GM11168 (cell line): Measurements from ENCODE around the gene TMEM259.

Experiments used
- in situ Hi-C: fragments of 300-500 bp; cut with MboI; formaldehyde crosslinking; loops from one replicate; pipeline ENCODE4 v1.12.0; 2022; ENCODE audit warnings: low sequenced_read_pairs; ENCODE audit not compliant: unreplicated experiment

TMEM259 gene

DNA sequence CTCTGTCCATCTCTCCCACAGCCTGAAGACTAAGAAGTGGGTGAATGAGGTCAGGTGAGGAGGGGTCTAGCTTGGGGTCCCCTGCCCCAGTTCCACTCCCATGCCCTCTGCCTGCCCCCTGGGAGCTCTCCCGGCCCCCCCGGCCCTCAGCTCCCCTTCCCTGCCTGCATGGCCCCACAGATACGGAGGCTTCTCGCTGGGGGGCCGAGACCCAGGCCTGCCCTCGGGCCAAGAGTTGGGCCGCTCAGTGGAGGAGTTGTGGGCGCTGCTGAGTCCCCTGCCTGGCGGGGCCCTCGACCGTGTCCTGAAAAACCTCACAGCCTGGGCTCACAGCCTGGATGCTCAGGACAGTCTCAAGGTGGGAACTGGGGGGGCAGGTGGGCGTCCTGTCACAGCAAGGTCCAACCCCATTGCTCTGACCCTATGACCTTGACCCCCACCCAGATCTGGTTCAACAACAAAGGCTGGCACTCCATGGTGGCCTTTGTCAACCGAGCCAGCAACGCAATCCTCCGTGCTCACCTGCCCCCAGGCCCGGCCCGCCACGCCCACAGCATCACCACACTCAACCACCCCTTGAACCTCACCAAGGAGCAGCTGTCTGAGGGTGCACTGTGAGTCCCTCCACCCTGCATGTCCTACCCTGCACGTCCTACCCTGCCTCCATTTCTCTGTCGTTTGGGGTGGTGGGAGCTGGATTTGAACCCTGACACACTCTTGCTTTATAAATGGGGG is 35.1 kb upstream of the TMEM259 start:
- in situ Hi-C loops: no loop called here

- in situ Hi-C loops: no loop called here
These were observed 34.1 kb upstream of the TMEM259 start for GRCh38 chr19:1055028-1055425.

DNA sequence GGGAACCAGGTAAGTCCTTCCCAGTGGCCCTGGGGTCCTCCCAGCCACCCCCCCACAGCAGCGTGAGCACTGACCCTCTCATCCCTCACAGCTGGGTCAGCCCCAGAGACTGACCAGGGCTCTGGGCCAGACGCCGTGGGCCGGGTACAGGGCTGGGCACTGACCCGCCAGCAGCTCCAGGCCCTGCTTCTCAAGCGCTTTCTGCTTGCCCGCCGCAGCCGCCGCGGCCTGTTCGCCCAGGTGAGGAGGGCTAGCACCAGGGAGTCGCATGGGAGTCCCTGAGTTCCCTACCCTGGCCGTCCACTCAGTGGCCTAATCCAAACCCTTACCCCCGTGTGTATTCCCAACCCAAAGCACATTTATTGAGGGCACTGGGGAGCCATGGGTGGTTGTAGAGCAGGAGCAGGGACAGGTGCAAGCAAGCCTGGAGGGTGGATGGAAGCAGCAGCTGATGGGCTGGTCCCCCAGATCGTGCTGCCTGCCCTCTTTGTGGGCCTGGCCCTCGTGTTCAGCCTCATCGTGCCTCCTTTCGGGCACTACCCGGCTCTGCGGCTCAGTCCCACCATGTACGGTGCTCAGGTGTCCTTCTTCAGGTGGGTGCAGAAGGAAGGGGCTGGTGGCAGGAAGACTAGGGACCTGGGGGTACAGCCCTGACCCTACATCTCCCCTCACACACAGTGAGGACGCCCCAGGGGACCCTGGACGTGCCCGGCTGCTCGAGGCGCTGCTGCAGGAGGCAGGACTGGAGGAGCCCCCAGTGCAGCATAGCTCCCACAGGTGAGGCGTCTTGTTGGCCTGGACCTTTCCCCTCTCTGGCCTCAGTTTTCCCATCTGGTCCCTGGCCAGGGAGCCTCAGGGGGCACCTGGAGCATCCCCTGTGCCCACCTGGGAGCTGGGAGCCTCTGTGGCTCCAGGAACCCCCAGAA is 33.4 kb upstream of the TMEM259 start:
- in situ Hi-C loops: no loop called here

DNA sequence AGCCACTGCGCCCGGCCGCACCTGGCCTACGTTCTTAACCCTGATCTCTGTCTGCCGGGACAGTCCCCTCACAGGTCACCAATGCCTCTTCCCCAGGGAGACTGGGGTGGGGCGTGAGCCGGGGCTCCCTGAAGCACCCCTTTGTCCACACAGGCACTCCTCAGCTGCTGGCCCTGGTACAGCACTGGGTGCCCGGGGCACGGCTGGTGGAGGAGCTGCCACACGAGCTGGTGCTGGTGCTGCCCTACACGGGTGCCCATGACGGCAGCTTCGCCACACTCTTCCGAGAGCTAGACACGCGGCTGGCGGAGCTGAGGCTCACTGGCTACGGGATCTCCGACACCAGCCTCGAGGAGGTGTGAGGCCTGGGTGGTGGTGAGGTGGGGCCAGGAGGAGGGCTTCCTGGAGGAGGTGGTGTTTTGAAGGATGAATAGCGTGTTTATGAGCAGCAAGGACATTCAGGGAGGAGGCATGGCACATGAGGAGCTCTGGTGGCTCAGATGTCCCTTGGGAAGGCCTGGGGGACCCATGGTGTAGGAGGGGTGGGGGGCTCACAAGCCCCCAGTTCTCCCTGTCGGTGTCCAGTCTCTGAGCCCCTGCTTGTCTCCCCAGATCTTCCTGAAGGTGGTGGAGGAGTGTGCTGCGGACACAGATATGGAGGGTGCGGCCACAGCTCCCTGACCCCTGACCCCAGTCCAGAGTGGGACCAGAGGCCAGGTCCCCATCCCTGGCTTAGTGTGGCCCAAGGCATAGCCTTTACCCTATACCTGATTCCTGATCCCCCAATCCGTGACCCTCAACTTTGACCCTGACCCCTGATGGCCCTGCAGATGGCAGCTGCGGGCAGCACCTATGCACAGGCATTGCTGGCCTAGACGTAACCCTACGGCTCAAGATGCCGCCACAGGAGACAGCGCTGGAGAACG is 32.5 kb upstream of the TMEM259 start:
- in situ Hi-C loops: no loop called here

GRCh38 chr19:1052349-1052975 is 31.5 kb upstream of the TMEM259 start:
- in situ Hi-C loops: no loop called here

GRCh38 chr19:1051791-1052190 is 30.9 kb upstream of the TMEM259 start:
- in situ Hi-C loops: no loop called here

DNA sequence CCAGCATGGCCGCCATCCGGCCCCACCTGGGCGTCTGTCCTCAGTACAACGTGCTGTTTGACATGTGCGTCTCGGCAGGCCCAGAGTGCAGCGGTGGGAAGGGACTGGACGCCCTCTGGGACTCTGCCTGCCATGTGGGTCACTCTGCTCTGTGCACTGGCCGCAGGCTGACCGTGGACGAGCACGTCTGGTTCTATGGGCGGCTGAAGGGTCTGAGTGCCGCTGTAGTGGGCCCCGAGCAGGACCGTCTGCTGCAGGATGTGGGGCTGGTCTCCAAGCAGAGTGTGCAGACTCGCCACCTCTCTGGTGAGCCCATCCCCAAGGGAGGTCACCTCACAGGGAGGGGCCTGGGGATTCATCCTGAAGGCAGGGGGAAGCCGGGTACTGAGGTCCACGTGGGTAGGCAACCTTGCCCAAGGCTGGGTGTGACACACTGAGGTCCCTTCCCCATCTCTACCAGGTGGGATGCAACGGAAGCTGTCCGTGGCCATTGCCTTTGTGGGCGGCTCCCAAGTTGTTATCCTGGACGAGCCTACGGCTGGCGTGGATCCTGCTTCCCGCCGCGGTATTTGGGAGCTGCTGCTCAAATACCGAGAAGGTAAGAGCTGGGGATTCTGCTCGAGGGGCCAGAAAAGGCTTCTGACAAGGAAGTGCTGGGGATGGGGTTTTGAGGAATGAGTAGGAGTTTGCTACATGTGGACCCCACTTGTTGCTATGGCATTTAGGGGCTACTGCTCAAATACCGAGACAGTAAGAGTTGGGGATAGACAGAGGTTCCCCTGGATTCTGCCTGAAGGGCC is 30.3 kb upstream of the TMEM259 start:
- in situ Hi-C loops: no loop called here

DNA sequence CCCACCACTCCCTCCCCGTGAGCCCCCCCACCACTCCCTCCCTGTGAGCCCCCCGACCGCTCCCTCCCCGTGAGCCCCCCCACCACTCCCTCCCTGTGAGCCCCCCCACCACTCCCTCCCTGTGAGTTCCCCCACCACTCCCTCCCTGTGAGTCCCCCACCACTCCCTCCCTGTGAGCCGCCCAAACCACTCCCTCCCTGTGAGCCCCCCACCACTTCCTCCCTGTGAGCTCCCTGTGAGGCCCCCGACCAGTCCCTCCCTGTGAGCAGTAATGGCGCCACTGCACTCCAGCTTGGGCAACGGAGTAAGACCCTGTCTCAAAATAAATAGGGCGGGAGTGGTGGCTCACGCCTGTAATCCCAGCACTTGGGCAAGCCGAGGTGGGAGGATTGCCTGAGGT is 28.9 kb upstream of the TMEM259 start:
- in situ Hi-C loops: no loop called here

DNA sequence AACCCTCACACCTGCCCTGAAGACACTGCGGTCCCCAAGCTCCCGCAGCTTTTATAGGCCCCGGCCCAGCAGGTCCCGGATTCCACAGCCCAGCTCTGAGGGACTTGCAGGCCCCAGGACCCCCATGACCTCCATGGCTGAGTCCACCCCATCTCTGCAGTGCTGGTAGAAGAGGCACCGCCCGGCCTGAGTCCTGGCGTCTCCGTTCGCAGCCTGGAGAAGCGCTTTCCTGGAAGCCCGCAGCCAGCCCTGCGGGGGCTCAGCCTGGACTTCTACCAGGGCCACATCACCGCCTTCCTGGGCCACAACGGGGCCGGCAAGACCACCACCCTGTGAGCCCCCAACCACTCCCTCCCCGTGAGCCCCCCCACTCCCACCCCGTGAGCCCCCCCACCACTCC is 28.2 kb upstream of the TMEM259 start:
- in situ Hi-C loops: no loop called here

DNA sequence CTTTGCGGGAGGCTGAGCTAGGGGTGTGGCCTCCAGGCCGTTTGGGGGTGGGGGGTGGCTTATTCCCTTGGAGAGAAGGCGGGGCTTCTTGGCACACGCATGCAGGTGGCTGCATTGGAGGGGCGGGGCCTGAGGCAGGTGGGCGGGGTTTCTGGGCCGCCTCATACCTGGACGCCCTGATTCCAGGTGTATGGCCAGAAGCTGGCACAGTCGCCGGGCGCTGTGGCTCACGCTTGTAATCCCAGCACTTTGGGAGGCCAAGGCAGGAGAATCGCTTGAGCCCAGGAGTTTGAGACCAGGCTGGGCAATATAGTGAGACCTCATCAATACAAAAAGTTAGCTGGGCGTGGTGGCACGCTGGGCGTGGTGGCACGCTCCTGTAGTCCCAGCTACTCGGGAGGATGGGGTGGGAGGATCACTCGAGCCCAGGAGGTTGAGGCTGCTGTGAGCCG is 26.8 kb upstream of the TMEM259 start:
- in situ Hi-C loops: no loop called here

- in situ Hi-C loops: no loop called here
These were observed 26.1 kb upstream of the TMEM259 start for GRCh38 chr19:1046836-1047695.

- in situ Hi-C loops: no loop called here
These were observed 25.2 kb upstream of the TMEM259 start for GRCh38 chr19:1046117-1046626.

GRCh38 chr19:1045247-1045603 is 24.3 kb upstream of the TMEM259 start:
- in situ Hi-C loops: no loop called here

- in situ Hi-C loops: no loop called here
These were observed 22.0 kb upstream of the TMEM259 start for GRCh38 chr19:1042689-1043511.

GRCh38 chr19:1041835-1042685 is 21.1 kb upstream of the TMEM259 start:
- in situ Hi-C loops: no loop called here

DNA sequence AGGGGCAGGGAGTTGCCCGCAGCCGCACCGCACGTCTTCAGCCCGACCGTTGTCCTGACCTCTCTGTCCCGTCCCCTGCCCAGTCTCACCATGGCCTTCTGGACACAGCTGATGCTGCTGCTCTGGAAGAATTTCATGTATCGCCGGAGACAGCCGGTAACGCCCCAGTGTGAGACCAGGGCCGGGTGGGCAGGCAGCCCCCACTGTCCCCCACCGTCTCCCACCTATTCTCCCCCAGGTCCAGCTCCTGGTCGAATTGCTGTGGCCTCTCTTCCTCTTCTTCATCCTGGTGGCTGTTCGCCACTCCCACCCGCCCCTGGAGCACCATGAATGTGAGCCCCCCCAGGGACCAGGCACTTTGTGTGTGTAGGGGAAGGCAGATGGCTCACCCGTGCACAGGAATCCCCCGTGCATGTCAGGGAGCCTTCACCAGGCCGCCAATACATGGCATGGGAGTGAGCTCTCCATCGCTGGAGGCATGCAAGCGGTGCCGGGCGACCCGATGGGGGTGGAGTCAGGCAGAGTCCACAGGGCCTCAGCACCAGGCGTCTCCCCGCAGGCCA is 20.4 kb upstream of the TMEM259 start:
- in situ Hi-C loops: no loop called here
